ENCODE results near the gene DNAH10. TPM values are rescaled to one million over a fixed set of nuclear protein-coding genes. Genes with fewer than 3 reads are reported as not detected.

The DNAH10 gene
- total and polyA plus RNA-seq, 11 donors = 0.04 to 0.45 (median 0.23) TPM; not detected in 4

DNA sequence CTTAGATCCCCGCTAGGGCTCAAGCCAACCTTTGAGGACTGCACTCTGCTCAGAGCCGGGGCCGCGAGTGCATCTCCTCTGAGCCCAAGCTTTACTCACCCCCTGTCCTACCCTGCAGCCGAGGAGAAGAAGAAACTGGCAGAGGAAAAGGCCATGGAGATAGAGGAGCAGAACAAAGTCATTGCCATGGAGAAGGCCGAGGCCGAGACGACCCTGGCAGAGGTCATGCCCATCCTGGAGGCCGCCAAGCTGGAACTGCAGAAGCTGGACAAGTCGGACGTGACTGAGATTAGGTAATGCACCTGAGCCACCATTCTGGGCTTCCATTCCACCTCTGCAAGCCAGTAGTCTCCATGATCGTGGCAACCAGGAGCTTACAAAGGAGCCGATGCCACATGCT lies 140.7 kb downstream of the DNAH10 start:
- DNase-seq (no peak), ATAC-seq (no peak)
- Histone ChIP-seq H3K36me3 (no peaks in the 10 kb centered on the region), H3K4me1 (peaks cover 0 to 8% (median 0%) of the 10 kb centered on the region in 12 donors), H3K4me3 (no peak overlapping the region), H3K27me3 (peaks cover 0 to 15% (median 0%) of the 10 kb centered on the region in 9 donors), H3K27ac (no peak overlapping the region), H3K9me3 (no peaks in the 10 kb centered on the region)
- WGBS, 4 donors = 91 to 96% (median 93%) methylated on average over 13 of the region's 13 CpGs
- intact Hi-C loops (cut with DNase I) = loop anchor here in 4 of 10 donors (5.0 to 10.0 kb wide), 4 partner anchors 79 to 872 kb away; no protein-coding TSS in a partner anchor
- TF ChIP-seq POLR2A (IDR thresholded peaks at IDR 0.05) = no peak
- TF ChIP-seq, protein P1, sequence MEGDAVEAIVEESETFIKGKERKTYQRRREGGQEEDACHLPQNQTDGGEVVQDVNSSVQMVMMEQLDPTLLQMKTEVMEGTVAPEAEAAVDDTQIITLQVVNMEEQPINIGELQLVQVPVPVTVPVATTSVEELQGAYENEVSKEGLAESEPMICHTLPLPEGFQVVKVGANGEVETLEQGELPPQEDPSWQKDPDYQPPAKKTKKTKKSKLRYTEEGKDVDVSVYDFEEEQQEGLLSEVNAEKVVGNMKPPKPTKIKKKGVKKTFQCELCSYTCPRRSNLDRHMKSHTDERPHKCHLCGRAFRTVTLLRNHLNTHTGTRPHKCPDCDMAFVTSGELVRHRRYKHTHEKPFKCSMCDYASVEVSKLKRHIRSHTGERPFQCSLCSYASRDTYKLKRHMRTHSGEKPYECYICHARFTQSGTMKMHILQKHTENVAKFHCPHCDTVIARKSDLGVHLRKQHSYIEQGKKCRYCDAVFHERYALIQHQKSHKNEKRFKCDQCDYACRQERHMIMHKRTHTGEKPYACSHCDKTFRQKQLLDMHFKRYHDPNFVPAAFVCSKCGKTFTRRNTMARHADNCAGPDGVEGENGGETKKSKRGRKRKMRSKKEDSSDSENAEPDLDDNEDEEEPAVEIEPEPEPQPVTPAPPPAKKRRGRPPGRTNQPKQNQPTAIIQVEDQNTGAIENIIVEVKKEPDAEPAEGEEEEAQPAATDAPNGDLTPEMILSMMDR (IDR thresholded peaks at IDR 0.05) = no peak

DNA sequence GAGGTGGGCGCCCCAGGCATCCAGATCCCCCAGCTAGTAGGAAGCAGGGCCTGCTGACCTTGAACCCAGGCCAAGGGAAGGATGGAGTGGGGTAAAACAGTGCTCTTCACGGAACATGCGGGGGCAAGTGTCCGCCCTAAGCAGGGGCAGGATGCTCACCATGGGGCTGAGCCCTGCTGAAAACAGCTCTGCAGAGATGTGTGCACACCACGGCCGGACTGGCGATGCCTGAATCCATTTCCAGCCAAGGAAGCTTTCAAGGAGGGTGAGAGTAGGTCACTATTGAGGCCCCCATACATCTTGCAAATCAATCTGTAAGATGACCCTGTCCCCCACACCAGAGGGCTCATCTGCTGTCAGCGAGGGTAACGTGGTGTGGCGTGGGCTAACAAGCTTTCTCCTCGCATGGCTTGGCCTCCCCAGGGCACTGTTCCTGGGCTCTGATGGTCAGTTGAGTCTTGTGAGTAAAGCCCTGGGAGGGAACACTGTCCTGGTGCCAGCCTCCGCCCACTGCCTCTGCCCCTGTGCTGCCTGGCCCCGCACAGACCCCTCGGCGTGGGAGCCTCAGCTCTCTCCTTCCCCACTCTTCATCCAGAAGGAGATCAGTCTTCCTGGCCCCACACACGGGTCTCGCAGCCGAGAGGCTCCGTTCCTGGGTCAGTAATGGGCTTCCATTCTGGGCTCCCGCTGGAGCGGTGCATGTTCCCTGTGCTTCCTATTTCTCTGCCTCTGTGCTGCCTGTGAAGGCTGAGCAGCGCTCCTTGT lies 141.4 kb downstream of the DNAH10 start:
- Histone ChIP-seq H3K4me1 (peaks cover 0 to 8% (median 0%) of the 10 kb centered on the region in 12 donors), H3K27me3 (peaks cover 0 to 12% (median 0%) of the 10 kb centered on the region in 9 donors), H3K4me3 (no peak overlapping the region), H3K27ac (no peak overlapping the region), H3K36me3 (no peaks in the 10 kb centered on the region), H3K9me3 (no peaks in the 10 kb centered on the region)
- TF ChIP-seq, protein P1 (IDR thresholded peaks at IDR 0.05) = no peak
- no peak for TF ChIP-seq POLR2A (IDR thresholded peaks at IDR 0.05)
- DNase-seq (no peak), ATAC-seq (no peak)
- WGBS, 4 donors = 85 to 97% (median 88%) methylated on average over 18 to 22 of the region's 22 CpGs
- intact Hi-C loops (cut with DNase I) = loop anchor here in 7 of 10 donors (2.0 to 10.0 kb wide), 7 partner anchors 67 to 871 kb away; no protein-coding TSS in a partner anchor

DNA sequence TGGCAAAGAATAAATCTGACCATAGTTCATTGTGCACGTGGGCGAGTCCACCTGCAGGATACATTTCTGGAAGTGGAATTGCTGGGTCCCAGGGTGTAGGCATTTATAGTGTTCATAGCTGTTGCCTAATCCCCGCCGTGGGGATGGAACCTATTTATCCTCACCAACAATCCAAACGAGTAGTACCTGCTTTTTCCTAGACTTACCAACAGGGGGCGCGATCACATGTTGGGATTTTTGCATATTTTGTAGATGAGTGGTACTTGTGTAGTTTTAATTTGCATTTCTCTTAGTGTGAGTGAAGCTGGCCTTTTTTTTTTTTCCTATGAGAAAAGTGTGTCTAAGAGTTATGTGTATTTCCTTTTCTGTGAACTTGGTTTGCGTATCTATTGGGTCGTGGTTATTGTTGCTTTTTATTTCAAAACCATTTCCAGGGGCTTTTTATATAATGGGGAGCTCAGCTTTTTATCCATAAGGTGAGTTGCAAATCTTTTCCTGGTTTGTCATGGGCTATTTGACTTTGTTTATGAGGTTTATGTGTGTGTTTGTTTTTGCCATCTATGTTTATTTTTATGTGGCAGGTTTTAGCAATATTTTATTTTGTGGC lies 143.3 kb downstream of the DNAH10 start:
- Histone ChIP-seq H3K27ac (no peak overlapping the region), H3K4me1 (peaks cover 0 to 8% (median 0%) of the 10 kb centered on the region in 12 donors), H3K9me3 (no peaks in the 10 kb centered on the region), H3K4me3 (no peak overlapping the region), H3K27me3 (peaks cover 0 to 6% (median 0%) of the 10 kb centered on the region in 9 donors), H3K36me3 (no peaks in the 10 kb centered on the region)
- intact Hi-C loops (cut with DNase I) = loop anchor here in 9 of 10 donors (2.0 to 10.0 kb wide), 8 partner anchors 65 to 869 kb away; no protein-coding TSS in a partner anchor
- WGBS, 4 donors = 30 to 37% (median 32%) methylated on average over 9 of the region's 9 CpGs
- DNase-seq = peak in 2 of 5 donors; percentile 28 to 30
- no peak for TF ChIP-seq POLR2A (IDR thresholded peaks at IDR 0.05)
- TF ChIP-seq, protein P1 (IDR thresholded peaks at IDR 0.05) = peak; percentile 63 to 83 (median 78)
- ATAC-seq = peak in 1 of 4 donors; percentile 44
